ENCODE measurements around the gene LGALS7. TPM values are rescaled to one million over a fixed set of nuclear protein-coding genes. Genes with fewer than 3 reads are reported as not detected.

Gene LGALS7
- total and polyA plus RNA-seq, 10 of the 15 experiments (the other 5 are each of a cell fraction or from before 2014, with no cell fraction given) = 0.19 TPM; not detected in 9

- no peak for TF ChIP-seq ELK1 (IDR thresholded peaks at IDR 0.05; ENCODE audit: low read depth, low read length)
- no peak for TF ChIP-seq NBN (IDR thresholded peaks at IDR 0.05)
- TF ChIP-seq MAX (IDR thresholded peaks at IDR 0.05; ENCODE audit: low read depth, low read length) = no peak
- no peak for TF ChIP-seq SUPT20H (IDR thresholded peaks at IDR 0.05; ENCODE audit: borderline replicate concordance, control insufficient read depth, low read depth, low read length)
- TF ChIP-seq KDM1A (IDR thresholded peaks at IDR 0.05; ENCODE audit: borderline replicate concordance) = no peak
- TF ChIP-seq SP1 (IDR thresholded peaks at IDR 0.05; ENCODE audit: low read depth, low read length) = no peak
- no peak for TF ChIP-seq POLR2AphosphoS2 (IDR thresholded peaks at IDR 0.05; ENCODE audit: low read depth, low read length)
- no peak for TF ChIP-seq CUX1 (IDR thresholded peaks at IDR 0.05; ENCODE audit: insufficient replicate concordance, low read depth, low read length)
- TF ChIP-seq EZH2 (IDR thresholded peaks at IDR 0.05; ENCODE audit: borderline replicate concordance, control insufficient read depth, low read depth, low read length) = no peak
- TF ChIP-seq SPI1 (IDR thresholded peaks at IDR 0.05; ENCODE audit: borderline replicate concordance, insufficient read depth, low read depth, low read length) = no peak
- no peak for TF ChIP-seq MTA3 (IDR thresholded peaks at IDR 0.05; ENCODE audit: borderline replicate concordance, low read length)
- no peak for FAIRE-seq
- POLR2A ChIA-PET = no interaction called here
Measured at GRCh38 chr19:38786572-38787265, 13.4 kb upstream of the LGALS7 start.

More at GRCh38 chr19:38786572-38787265, 13.4 kb upstream of the LGALS7 start:
- Histone ChIP-seq H2AFZ (ENCODE audit: control insufficient read depth, low read depth, low read length) (no peak overlapping the region), H3K4me1 (ENCODE audit: control insufficient read depth, insufficient read depth, low read length) (no peaks in the 10 kb centered on the region), H3K27ac (ENCODE audit: control insufficient read depth, insufficient read depth) (no peak overlapping the region), H4K20me1 (ENCODE audit: control insufficient read depth, insufficient read depth) (no peaks in the 10 kb centered on the region), H3K27me3 (replicated peaks in 1 of 2; ENCODE audit: control insufficient read depth in 2 of 2, insufficient read depth in 2 of 2, low read length in 1 of 2) (no peaks in the 10 kb centered on the region; a peak in 1 of 4 replicates), H3K36me3 (ENCODE audit: control insufficient read depth in 2 of 2, insufficient read depth in 2 of 2, low read length in 1 of 2) (no peaks in the 10 kb centered on the region), H3K4me2 (ENCODE audit: control insufficient read depth, insufficient read depth) (no peak overlapping the region), H3K9me3 (replicated peaks; ENCODE audit: control insufficient read depth, insufficient read depth, low read length) (no peaks in the 10 kb centered on the region), H3K9ac (ENCODE audit: control insufficient read depth, insufficient read depth, low read length) (no peak overlapping the region), H3K4me3 (no peak overlapping the region), H3K79me2 (ENCODE audit: control insufficient read depth, insufficient read depth, low read length) (no peaks in the 10 kb centered on the region)
- no peak for DNase-seq (ENCODE audit: low read depth, low spot score)
- no peak for ATAC-seq
- no TSS peak for BruUV-seq (replicated peaks)
- ChIA-PET RAD21 (ENCODE audit: unreplicated experiment) (no interaction called here), SMC1A (ENCODE audit: uncharacterized antibody, unreplicated experiment) (interaction anchor here (0.7 kb wide), 1 partner anchor 164 kb away, joined by 3 read pairs; no protein-coding TSS in a partner anchor), CTCF (interaction anchor here (0.9 kb wide), 1 partner anchor 17 kb away, joined by 4 read pairs; no protein-coding TSS in a partner anchor)
- WGBS (ENCODE audit: insufficient coverage, insufficient replicate concordance, low lambda C conversion rate, missing lambda C conversion rate) = 50% methylated on average over 11 of the region's 11 CpGs
- intact Hi-C loops (cut with micrococcal nuclease; ENCODE audit: unreplicated experiment) (loop anchor here (10.0 kb wide), 1 partner anchor 98 kb away; no protein-coding TSS in a partner anchor), in situ Hi-C loops (cut with MboI) (no loop called here)
